Loucy (cell line): ENCODE measurements around the gene ABLIM2.

ENCODE experiments used
- H2AFZ ChIP-seq: fragments of 200-600 bp; sonication (generic); 2 replicates; pipeline ENCODE4 v1.6.0; 2016; ENCODE audit warnings: antibody characterized with exemption, mild to moderate bottlenecking, low read length, moderate library complexity
- H3F3A ChIP-seq: fragments of 200-600 bp; 2 replicates; pipeline ENCODE4 v1.6.0; 2016; ENCODE audit warnings: antibody characterized with exemption, low read depth, mild to moderate bottlenecking
- H3K27me3 ChIP-seq: fragments of 200-600 bp; sonication (generic); 2 replicates; pipeline ENCODE4 v1.6.1; 2014; ENCODE audit warnings: low read length, mild to moderate bottlenecking; ENCODE audit not compliant: insufficient read depth, poor library complexity, severe bottlenecking
- H3K36me3 ChIP-seq: fragments of 200-600 bp; sonication (generic); 2 replicates; pipeline ENCODE4 v1.6.1; 2016; ENCODE audit warnings: low read length; ENCODE audit not compliant: insufficient read depth
- H3K4me1 ChIP-seq: fragments of 200-600 bp; sonication (generic); 2 replicates; pipeline ENCODE4 v1.5.1; 2014; ENCODE audit warnings: low read length, mild to moderate bottlenecking; ENCODE audit not compliant: insufficient read depth, poor library complexity, severe bottlenecking
- H3K4me2 ChIP-seq: fragments of 200-600 bp; sonication (generic); 2 replicates; pipeline ENCODE4 v1.6.0; 2014; ENCODE audit warnings: antibody characterized with exemption, low read length, low read depth, mild to moderate bottlenecking; ENCODE audit not compliant: poor library complexity, severe bottlenecking
- H3K4me3 ChIP-seq: fragments of 200-600 bp; sonication (generic); 2 replicates; pipeline ENCODE4 v1.5.1; 2014; ENCODE audit warnings: low read length, mild to moderate bottlenecking, mixed read lengths; ENCODE audit not compliant: poor library complexity, severe bottlenecking
- H3K79me2 ChIP-seq: fragments of 200-600 bp; sonication (generic); 2 replicates; pipeline ENCODE4 v1.6.1; 2014; ENCODE audit warnings: low read length; ENCODE audit not compliant: insufficient read depth
- H3K9ac ChIP-seq: fragments of 200-600 bp; sonication (generic); 2 replicates; pipeline ENCODE4 v1.6.0; 2014; ENCODE audit warnings: mild to moderate bottlenecking, low read depth, low read length, moderate library complexity; ENCODE audit not compliant: poor library complexity, severe bottlenecking
- H3K9me2 ChIP-seq: fragments of 200-600 bp; sonication (generic); replicated peaks from 2 replicates; pipeline ENCODE4 v1.6.1; 2016; ENCODE audit warnings: low read depth, low read length, mixed read lengths
- H3K9me3 ChIP-seq: fragments of 200-600 bp; sonication (generic); 2 replicates; pipeline ENCODE4 v1.6.1; 2014; ENCODE audit warnings: mild to moderate bottlenecking, antibody characterized with exemption, low read length, low read depth; ENCODE audit not compliant: insufficient read depth
- H4K20me1 ChIP-seq: fragments of 200-600 bp; sonication (generic); 2 replicates; pipeline ENCODE4 v1.6.0; 2014; ENCODE audit warnings: antibody characterized with exemption, low read length, mild to moderate bottlenecking; ENCODE audit not compliant: insufficient read depth, poor library complexity, severe bottlenecking
- EZH2phosphoT487 ChIP-seq: fragments of 200-600 bp; IDR thresholded peaks from 2 replicates; pipeline ENCODE4 v1.6.1; 2018; ENCODE audit warnings: antibody characterized with exemption, mild to moderate bottlenecking, moderate library complexity, borderline replicate concordance
- TF ChIP-seq, protein P1 (sequence below): fragments of 200-600 bp; sonication (generic); conservative IDR thresholded peaks from 2 replicates; pipeline ENCODE4 v1.5.1; 2014; ENCODE audit warnings: mild to moderate bottlenecking, antibody characterized with exemption, low read length

Gene ABLIM2

DNA sequence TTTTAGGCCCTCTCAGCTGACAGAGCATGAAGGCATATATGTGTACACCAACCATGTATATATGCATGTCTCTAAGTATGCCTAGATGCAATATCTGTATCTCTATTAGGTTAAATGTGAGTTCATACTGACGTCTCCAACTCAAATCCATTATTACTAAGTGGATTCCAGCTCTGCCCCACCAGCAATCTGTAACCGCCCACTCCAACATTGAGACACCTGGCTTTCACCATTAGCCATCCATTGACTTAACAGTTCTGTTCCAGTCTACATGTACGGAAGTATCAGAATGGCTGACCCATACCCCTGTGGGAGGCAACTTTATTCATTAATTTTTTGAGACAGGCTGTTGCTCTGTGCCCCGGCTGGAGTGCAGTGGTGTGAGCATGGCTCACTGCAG is 25.4 kb upstream of the ABLIM2 start:
- Histone ChIP-seq H3K27me3 (no peaks in the 10 kb centered on the region), H3K79me2 (no peaks in the 10 kb centered on the region), H3K4me3 (no peak overlapping the region), H3K4me2 (no peak overlapping the region), H3K9me2 (no peaks in the 10 kb centered on the region), H3K9me3 (no peaks in the 10 kb centered on the region), H2AFZ (no peak overlapping the region), H3K9ac (no peak overlapping the region), H3K4me1 (no peaks in the 10 kb centered on the region), H4K20me1 (no peaks in the 10 kb centered on the region), H3F3A (no peaks in the 10 kb centered on the region), H3K36me3 (no peaks in the 10 kb centered on the region)
- TF ChIP-seq, protein P1, sequence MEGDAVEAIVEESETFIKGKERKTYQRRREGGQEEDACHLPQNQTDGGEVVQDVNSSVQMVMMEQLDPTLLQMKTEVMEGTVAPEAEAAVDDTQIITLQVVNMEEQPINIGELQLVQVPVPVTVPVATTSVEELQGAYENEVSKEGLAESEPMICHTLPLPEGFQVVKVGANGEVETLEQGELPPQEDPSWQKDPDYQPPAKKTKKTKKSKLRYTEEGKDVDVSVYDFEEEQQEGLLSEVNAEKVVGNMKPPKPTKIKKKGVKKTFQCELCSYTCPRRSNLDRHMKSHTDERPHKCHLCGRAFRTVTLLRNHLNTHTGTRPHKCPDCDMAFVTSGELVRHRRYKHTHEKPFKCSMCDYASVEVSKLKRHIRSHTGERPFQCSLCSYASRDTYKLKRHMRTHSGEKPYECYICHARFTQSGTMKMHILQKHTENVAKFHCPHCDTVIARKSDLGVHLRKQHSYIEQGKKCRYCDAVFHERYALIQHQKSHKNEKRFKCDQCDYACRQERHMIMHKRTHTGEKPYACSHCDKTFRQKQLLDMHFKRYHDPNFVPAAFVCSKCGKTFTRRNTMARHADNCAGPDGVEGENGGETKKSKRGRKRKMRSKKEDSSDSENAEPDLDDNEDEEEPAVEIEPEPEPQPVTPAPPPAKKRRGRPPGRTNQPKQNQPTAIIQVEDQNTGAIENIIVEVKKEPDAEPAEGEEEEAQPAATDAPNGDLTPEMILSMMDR: no peak
- no peak for TF ChIP-seq EZH2phosphoT487

DNA sequence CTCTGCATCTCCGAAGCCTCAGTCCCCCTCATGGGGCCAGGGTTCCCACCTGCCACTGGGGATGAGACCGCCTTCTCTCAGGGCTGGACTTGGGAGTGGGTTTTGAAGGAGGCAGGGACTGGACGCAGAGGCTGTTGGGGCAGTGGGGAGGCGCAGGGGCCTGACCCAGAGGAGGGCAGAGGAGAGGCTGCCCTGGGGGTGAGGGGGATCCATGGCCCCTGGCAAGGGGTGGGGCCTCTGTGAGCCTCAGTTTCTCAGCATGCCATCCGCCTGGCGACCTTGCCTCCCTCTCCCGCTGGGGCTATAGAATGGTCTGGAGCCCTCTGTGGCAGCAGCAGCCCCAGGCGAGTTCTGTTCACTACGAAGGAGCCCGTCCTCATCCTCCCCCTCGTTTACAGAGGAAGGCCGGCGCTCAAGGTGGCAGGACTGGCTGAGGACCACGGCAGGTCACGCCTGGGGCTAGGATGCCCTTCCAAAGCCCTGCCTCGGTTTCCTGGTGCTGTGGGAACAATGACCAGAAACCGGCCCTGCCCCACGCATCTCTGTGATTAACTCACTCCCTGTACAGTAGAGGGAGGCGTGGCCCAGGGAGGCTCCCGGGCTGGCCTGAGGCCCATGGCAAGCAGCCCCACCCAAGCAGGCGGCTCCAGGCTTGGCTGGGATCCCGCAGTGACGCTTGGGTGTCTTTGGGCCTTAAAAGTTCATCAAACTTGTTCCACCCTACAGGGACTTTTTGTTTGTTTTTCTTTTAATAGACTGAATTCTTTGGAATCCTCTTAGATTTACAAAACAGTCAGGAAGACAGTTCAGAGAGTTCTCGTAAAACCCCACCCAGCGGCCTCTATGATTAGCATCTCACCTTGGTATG is 24.5 kb upstream of the ABLIM2 start:
- H3K4me2 ChIP-seq: no peak overlapping the region
- TF ChIP-seq, protein P1: no peak
- no peak for TF ChIP-seq EZH2phosphoT487

DNA sequence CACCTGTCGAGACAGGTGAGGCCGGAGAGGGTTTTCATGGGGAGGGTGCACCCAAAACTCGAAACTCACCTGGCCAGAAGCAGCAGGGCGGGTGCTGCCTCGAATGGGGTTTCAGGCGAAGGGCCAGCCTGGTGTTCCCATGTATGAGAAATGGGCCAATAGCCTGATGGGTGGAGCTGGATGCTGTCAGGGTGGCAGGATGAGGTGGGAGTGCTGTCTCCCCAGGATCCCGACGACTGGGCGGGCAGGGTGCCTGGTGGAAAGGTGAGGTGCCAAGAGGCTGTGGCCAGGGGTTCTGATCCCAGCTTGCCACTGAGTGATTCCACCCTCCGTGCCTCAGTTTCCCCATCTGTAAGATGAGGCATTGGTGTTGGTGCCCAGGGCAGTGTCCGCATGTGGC is 23.7 kb upstream of the ABLIM2 start:
- no peaks in the 10 kb centered on the region for H3K9me2 ChIP-seq
- H4K20me1 ChIP-seq: no peaks in the 10 kb centered on the region
- H3K9me3 ChIP-seq: no peaks in the 10 kb centered on the region
- no peaks in the 10 kb centered on the region for H3K36me3 ChIP-seq
- no peaks in the 10 kb centered on the region for H3K27me3 ChIP-seq
- H3K4me3 ChIP-seq: no peak overlapping the region
- H3K79me2 ChIP-seq: no peaks in the 10 kb centered on the region
- no peak for TF ChIP-seq EZH2phosphoT487
- TF ChIP-seq, protein P1: no peak
- H3F3A ChIP-seq: no peaks in the 10 kb centered on the region
- H3K9ac ChIP-seq: no peak overlapping the region
- H3K4me2 ChIP-seq: no peak overlapping the region
- H2AFZ ChIP-seq: no peak overlapping the region
- H3K4me1 ChIP-seq: no peaks in the 10 kb centered on the region

More for the DNA sequence above, 24.5 kb upstream of the ABLIM2 start:
- Histone ChIP-seq H3K9ac (no peak overlapping the region), H3K9me2 (no peaks in the 10 kb centered on the region), H3K79me2 (no peaks in the 10 kb centered on the region), H3K4me3 (no peak overlapping the region), H3K36me3 (no peaks in the 10 kb centered on the region), H4K20me1 (no peaks in the 10 kb centered on the region), H3K4me1 (no peaks in the 10 kb centered on the region), H3K9me3 (no peaks in the 10 kb centered on the region), H3K27me3 (no peaks in the 10 kb centered on the region), H2AFZ (no peak overlapping the region), H3F3A (no peaks in the 10 kb centered on the region)
